GM19324 (cell line): ENCODE results near the gene PTPA.
"Not testable (repeated sequence)": the region's sequence is repeated elsewhere in the genome, so short reads cannot be mapped to it uniquely, and the experiment has no call there.

Source experiments
- ATAC-seq: cut with Tn5 transposase; IDR thresholded peaks from one replicate; pipeline ENCODE4 v1.9.1; 2021; ENCODE audit warnings: mild to moderate bottlenecking, moderate library complexity; ENCODE audit not compliant: unreplicated experiment, low FRiP score

PTPA gene

GRCh38 chr9:129150672-129151211 lies 39.5 kb downstream of the PTPA start:
- no peak for ATAC-seq

DNA sequence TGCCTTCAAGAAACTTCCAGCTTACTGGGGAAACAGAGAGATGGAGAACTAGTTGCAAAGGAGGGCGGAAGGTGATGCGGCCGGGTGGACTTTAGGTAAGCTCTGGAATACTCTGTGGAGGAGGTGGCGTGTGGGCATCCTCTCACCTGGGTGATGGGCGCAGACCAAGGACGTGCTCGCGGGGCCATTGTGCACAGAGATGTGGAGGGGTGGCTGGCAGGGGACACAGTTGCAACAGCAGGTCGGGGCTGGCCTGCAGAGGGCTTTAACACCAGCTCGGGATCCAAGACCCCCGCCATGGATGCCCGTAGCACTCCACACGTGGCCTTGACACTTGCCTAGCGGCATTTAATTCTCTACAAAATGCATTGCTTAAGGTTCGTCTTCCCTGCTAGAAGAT lies 40.3 kb downstream of the PTPA start:
- ATAC-seq, result no peak

DNA sequence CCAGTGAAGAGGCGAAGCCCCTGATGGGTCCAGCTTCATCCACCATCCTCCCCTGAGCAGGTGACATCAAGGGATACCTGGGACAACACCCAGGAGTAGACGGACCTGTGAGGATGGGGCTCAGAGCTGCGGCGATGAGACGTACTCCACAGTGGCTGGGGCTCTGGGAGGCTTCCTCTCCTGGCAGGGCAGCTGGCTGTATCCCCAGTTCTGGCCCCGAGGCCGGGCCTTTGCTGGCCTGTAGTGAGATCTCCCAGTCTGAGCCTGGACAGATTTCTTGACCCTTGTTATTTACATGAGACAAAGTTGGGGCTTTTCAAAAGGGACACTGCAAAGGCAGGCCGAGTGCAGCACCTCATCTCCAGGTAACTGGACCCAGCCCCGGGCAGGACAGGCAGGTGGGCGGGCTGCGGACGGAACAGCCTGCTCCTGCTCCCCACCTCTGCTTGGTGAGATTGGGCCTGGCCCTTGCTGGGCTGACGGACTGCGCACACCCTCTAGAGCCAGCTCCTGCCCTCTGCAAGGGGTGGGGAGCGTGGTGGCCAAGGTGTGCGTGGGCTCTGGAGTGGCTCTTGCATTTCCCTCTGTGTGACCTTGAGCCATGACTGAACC lies 43.8 kb downstream of the PTPA start:
- ATAC-seq, result no peak

GRCh38 chr9:129156163-129156562 lies 44.9 kb downstream of the PTPA start:
- ATAC-seq, result no peak

DNA sequence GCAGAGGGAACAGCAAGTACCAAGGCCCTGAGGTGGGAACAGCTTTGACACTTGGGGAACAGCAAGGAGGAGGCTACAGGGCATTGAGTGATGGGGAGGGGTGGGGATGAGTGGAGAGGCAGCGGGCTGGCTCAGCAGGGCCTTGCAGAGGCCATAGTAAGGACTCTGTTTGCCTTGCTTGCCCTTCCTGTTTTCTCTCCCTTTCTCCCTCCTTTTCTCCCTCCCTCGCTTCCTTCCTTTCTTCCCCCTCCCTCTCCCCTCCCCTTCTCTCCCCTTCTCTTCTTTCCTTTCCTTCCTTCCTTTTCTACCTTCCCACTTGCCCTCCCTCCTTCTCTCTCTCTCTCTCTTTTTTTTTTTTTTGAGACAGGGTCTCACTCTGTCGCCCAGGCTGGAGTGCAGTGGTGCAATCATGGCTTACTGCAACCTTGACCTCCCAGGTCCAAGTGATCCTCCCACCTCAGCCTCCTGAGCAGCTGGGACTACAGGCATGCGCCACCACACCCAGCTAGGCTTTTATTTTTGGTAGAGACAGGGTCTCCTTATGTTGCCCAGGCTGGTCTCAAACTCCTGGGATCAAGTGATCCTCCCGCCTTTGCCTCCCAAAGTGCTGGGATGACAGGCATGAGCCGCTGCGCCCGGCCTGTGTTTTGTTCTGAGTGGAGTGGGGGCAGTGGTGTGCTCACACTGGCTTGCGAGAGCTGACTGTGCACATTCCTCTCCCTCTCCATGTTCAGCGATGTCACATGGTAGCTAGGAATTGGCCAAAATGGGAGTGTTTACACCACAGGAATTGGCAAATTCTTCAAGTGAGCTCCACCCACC lies 49.7 kb downstream of the PTPA start:
- ATAC-seq, result no peak

GRCh38 chr9:129161534-129161837 lies 50.3 kb downstream of the PTPA start:
- no peak for ATAC-seq

DNA sequence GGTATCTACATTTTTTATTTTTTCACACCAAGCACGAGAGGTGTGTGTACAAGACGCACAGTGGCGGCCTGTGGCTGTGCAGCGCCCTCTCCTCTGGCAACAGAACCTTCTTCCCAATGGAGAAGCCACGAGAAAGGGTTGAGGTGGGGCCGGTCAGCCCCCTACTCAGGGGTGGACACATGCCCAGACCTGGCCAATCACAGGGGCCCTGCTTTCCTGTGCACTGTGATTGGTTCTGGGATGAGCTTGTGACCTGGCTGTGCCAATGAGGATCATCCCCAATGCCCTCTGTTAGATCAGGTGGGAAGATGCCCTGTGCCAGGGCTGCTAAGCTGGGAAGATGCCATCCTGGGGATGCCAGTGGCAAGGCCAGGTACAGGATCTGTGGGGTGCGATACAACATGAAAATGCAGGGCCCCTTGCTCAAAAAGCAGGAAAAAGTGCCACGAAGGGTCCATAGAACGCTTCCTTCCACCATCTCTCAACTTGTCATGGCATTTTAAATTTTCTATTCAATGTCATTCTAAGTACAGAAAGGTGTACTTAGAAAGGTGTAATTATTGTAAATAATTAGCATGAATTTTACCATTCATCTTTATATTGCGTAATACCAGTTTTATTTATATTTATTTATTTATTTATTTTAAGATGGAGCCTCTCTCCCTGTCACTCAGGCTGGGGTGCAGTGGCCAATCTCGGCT lies 51.4 kb downstream of the PTPA start:
- no peak for ATAC-seq

DNA sequence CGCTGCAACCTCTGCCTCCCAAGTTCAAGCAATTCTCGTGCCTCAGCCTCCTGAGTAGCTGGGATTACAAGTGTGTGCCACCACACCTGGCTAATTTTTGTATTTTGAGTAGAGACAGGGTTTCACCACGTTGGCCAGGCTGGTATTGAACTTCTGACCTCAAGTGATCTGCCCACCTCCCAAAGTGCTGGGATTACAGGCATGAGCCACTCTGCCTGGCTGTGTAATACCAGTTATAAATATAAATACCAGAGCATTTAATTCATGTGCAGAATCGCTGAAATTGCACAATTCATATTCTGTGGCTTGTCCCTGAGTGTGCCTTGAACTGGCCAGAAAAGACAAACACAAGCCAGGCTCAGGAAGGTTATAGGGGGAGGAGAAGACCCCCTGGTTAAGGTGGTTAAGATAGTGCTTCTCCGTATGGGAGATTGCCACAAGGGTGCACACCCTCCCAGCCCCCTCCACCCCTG lies 52.0 kb downstream of the PTPA start:
- not testable (repeated sequence) for ATAC-seq

DNA sequence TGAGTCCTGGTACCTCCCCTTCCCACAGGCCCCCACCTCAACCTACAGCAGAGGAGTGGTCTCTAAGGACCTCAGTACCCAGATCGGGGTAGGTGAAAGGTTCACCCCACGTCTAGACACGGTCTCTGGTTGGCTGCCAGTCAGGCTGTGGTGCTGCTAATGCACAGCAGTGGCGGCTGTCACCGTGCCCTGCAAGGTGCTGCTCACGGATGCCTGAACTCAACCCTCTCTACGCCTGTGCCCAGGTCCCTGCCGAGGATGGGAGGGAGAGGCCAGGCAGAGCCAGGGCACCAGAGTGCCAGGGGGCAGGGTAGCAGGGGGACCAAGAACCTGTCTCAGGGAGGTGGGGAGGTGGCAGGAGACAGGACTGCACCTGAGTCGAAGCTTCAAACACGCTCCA lies 52.5 kb downstream of the PTPA start:
- ATAC-seq, result no peak

GRCh38 chr9:129164246-129164930 lies 53.2 kb downstream of the PTPA start:
- ATAC-seq, result no peak

- no peak for ATAC-seq
Measured at GRCh38 chr9:129165198-129165597, 54.0 kb downstream of the PTPA start.

DNA sequence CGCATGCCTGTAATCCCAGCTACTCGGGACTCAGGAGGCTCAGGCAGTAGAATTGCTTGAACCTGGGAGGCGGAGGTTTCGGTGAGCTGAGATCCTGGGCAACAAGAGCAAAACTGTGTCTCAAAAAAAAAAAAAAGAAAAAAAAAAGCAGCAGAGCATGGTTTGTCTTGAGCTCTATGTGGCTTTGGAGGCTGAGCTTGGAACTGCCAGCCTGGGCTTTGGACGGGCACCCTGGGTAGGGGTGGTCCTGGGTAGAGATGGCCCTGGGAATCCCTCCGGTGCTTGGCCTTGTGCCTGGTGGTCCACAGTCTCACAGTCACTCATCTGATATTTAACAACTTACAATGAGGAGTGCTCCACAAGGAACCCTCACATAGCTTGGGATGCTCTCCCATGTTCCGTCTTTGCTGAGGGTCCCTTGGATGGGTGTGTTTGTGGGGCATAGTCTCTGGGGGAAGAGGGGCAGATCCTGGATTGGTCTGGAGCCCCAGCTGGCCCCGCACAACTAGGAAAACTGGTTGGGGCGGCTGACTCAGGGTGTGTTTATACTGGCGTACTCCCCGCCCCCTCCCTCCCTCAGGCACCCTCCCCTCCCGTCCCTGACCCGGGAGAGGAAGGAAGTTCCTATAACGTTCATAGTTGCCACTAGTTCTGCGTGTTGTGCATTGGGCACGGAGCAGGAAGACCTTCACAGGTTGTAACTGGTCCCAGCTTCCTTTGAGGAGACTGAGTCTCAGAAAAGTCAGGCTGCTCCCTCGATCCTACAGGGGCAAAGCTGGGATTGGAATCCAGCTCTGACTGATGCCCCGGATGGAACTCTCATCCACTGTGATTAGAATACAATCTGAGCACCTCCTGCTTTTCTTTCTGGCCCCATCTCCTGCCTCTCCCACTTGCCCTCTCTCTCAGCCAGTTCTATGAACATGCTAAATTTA lies 55.7 kb downstream of the PTPA start:
- no peak for ATAC-seq

GRCh38 chr9:129170229-129170628 lies 59.0 kb downstream of the PTPA start:
- ATAC-seq, result no peak

DNA sequence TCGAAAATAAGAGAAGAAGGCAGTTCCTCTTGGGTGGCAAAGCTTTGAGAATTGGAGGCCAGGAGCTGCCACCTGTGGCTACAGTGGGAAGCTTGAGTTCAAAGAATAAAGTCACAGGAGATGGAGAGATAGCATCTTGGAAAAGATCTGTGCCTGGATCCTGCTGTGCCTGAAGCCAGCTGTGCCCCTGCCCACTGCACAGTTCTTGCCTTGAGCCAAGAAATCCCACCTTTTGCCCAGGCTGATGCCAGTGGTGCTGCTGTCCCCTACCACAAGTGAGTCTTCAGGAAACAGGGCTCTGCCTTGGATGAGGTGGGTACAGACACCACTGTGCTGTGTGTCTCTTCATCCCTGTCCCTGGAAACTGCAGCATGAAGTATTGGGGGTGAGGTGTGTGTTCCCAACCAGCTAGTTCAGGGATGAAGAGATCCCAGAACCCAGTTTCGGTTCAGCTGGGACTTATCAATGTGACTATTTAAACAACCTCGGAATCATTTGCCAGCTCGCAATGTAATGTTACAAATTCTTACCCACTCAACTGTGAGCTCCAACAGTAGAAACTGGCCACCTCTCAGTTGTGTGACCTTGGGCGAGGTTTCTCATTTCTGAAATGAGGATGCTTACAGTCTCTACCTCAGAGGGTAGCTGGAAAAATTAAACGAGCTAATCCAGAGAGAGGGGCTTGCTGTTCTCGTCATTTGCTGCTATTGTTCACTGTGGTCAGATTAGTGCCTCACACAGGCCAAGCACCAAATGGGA lies 61.0 kb downstream of the PTPA start:
- ATAC-seq, result no peak

GRCh38 chr9:129172816-129173215 lies 61.6 kb downstream of the PTPA start:
- ATAC-seq, result no peak

- ATAC-seq, result no peak
Measured at GRCh38 chr9:129173296-129174101, 62.3 kb downstream of the PTPA start.

DNA sequence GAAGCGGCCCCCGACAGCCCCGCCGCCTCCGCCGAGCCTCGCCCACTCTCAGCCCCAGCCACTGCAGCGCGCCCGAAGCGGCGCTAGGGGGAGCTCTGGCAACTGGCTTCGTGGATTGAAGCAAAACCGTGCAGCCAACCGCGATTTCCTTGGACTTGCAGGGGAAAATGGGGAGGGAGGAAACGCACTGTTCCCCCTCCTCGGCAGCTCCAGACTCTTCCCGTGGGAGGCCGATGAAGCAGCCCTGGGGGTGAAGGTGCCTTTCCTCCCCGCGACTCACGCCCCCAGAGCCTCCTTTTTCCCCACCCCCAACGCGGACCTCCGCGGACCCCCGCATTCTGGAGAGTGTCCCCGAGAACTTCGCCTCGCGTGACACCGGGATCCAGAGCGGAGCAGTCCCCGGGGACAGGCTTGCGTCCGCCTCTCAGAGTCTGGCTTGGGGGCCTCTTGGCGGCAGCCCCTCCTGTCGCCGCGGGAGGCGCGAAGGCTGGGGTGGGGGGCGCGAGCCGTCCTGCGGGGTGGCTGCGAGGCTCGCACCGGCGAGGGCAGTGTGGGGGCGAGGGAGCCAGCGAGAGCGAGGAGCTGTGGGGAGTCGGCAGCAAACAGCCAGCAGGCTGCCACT lies 63.0 kb downstream of the PTPA start:
- no peak for ATAC-seq
